WTC11 (cell line): ENCODE measurements around the gene PRSS27.
"Not testable (repeated sequence)": the region's sequence is repeated elsewhere in the genome, so short reads cannot be mapped to it uniquely, and the experiment has no call there.

Experiments
- CTCF ChIP-seq: fragments of 200-600 bp; IDR thresholded peaks from 2 replicates; pipeline ENCODE4 v1.8.0; 2022; ENCODE audit warnings: antibody characterized with exemption
- ELF4 ChIP-seq: sonication (generic); formaldehyde crosslinking; IDR thresholded peaks from 2 replicates; pipeline ENCODE4 v1.8.1; 2022; ENCODE audit warnings: low read depth, mild to moderate bottlenecking, moderate library complexity, missing genetic modification reagents
- GABPB1 ChIP-seq: sonication (generic); formaldehyde crosslinking; IDR thresholded peaks from 2 replicates; pipeline ENCODE4 v1.8.1; 2023; ENCODE audit warnings: mild to moderate bottlenecking, missing genetic modification reagents
- JUN ChIP-seq: sonication (generic); formaldehyde crosslinking; IDR thresholded peaks from 2 replicates; pipeline ENCODE4 v1.8.0; 2023; ENCODE audit warnings: mild to moderate bottlenecking, missing genetic modification reagents
- MAX ChIP-seq: sonication (generic); formaldehyde crosslinking; IDR thresholded peaks from 2 replicates; pipeline ENCODE4 v1.8.0; 2022; ENCODE audit warnings: mild to moderate bottlenecking, missing genetic modification reagents
- NR3C1 ChIP-seq: sonication (generic); formaldehyde crosslinking; conservative IDR thresholded peaks from 2 replicates; pipeline ENCODE4 v1.8.1; 2023; ENCODE audit warnings: low read depth, mild to moderate bottlenecking, missing genetic modification reagents
- PREB ChIP-seq: sonication (generic); formaldehyde crosslinking; IDR thresholded peaks from 2 replicates; pipeline ENCODE4 v1.8.1; 2022; ENCODE audit warnings: mild to moderate bottlenecking, missing genetic modification reagents, moderate library complexity, borderline replicate concordance
- SP1 ChIP-seq: sonication (generic); formaldehyde crosslinking; conservative IDR thresholded peaks from 2 replicates; pipeline ENCODE4 v1.8.1; 2022; ENCODE audit warnings: missing genetic modification reagents
- TCF7 ChIP-seq: sonication (generic); formaldehyde crosslinking; IDR thresholded peaks from 2 replicates; pipeline ENCODE4 v1.8.0; 2022; ENCODE audit warnings: mild to moderate bottlenecking, low read depth, missing genetic modification reagents, moderate library complexity
- TP53 ChIP-seq: sonication (generic); formaldehyde crosslinking; IDR thresholded peaks from 2 replicates; pipeline ENCODE4 v1.8.1; 2023; ENCODE audit warnings: mild to moderate bottlenecking, missing genetic modification reagents
- USF2 ChIP-seq: sonication (generic); formaldehyde crosslinking; IDR thresholded peaks from 2 replicates; pipeline ENCODE4 v1.8.1; 2023; ENCODE audit warnings: mild to moderate bottlenecking, missing genetic modification reagents, moderate library complexity
- ZBTB43 ChIP-seq: sonication (generic); formaldehyde crosslinking; IDR thresholded peaks from 2 replicates; pipeline ENCODE4 v1.8.1; 2023; ENCODE audit warnings: mild to moderate bottlenecking, missing genetic modification reagents
- ZMAT4 ChIP-seq: fragments of 250-450 bp; sonication (Bioruptor Pico); IDR thresholded peaks from 2 replicates; pipeline ENCODE4 v1.9.0; 2021; ENCODE audit warnings: mild to moderate bottlenecking
- ZSCAN18 ChIP-seq: fragments of 250-450 bp; sonication (Bioruptor Pico); IDR thresholded peaks from 2 replicates; pipeline ENCODE4 v2.1.2; 2022; ENCODE audit warnings: mild to moderate bottlenecking, moderate library complexity

GRCh38 chr16:2669587-2669986 is 50.4 kb downstream of the PRSS27 start:
- not testable (repeated sequence) for TF ChIP-seq CTCF; MAX (CRISPR knock-in tag); TP53; JUN (CRISPR knock-in tag); USF2 (CRISPR knock-in tag); ZBTB43 (CRISPR knock-in tag); TCF7; ELF4 (CRISPR knock-in tag); SP1; ZMAT4 (CRISPR knock-in tag); ZSCAN18; PREB (CRISPR knock-in tag); NR3C1 (CRISPR knock-in tag); GABPB1 (CRISPR knock-in tag)
